Neural cell (in vitro differentiated cells): ENCODE results near the gene NCOA3. TPM values are rescaled to one million over a fixed set of nuclear protein-coding genes. Genes with fewer than 3 reads are reported as not detected.

ENCODE experiments used
- H2AFZ ChIP-seq: fragments of 200-600, 300-800 bp; sonication (generic), shearing (Covaris generic); 2 replicates; pipeline ENCODE4 v1.6.0; 2014; ENCODE audit warnings: low read depth, mild to moderate bottlenecking, antibody characterized with exemption, low read length, moderate library complexity
- H3F3A ChIP-seq: fragments of 200-600 bp; shearing (Covaris generic); 2 replicates; pipeline ENCODE4 v1.6.1; 2016; ENCODE audit warnings: mild to moderate bottlenecking, moderate library complexity, mixed read lengths, antibody characterized with exemption, low read length; ENCODE audit not compliant: insufficient read depth, poor library complexity, severe bottlenecking
- H3K27ac ChIP-seq: fragments of 200-600, 300-800 bp; sonication (generic), shearing (Covaris generic); 2 replicates; pipeline ENCODE4 v1.5.1; 2014; ENCODE audit warnings: mild to moderate bottlenecking, low read length, moderate library complexity
- H3K27me3 ChIP-seq: fragments of 300-800, 200-600 bp; sonication (generic), shearing (Covaris generic); 2 replicates; pipeline ENCODE4 v1.6.0; 2014; ENCODE audit warnings: mild to moderate bottlenecking, low read depth, low read length, moderate library complexity; ENCODE audit not compliant: insufficient read depth
- H3K36me3 ChIP-seq: fragments of 300-800, 200-600 bp; sonication (generic), shearing (Covaris generic); 2 replicates; pipeline ENCODE4 v1.5.1; 2014; ENCODE audit warnings: mild to moderate bottlenecking, antibody characterized with exemption, low read length, moderate library complexity; ENCODE audit not compliant: insufficient read depth
- H3K4me2 ChIP-seq: fragments of 300-800, 200-600 bp; sonication (generic), shearing (Covaris generic); 2 replicates; pipeline ENCODE4 v1.6.0; 2014; ENCODE audit warnings: mild to moderate bottlenecking, low read length
- H3K4me3 ChIP-seq: fragments of 300-800, 200-600 bp; sonication (generic), shearing (Covaris generic); 2 replicates; pipeline ENCODE4 v1.5.1; 2014; ENCODE audit warnings: mild to moderate bottlenecking, low read length, moderate library complexity
- H3K79me2 ChIP-seq: fragments of 200-600 bp; shearing (Covaris generic); replicated peaks from 2 replicates; pipeline ENCODE4 v1.6.0; 2014; ENCODE audit warnings: mild to moderate bottlenecking, low read length, moderate library complexity; ENCODE audit not compliant: insufficient read depth
- H3K9ac ChIP-seq: fragments of 300-800, 200-600 bp; sonication (generic), shearing (Covaris generic); 2 replicates; pipeline ENCODE4 v1.6.1; 2016; ENCODE audit warnings: mild to moderate bottlenecking, low read length, mixed read lengths
- H3K9me2 ChIP-seq: fragments of 200-600 bp; shearing (Covaris generic); 2 replicates; pipeline ENCODE4 v1.6.1; 2016; ENCODE audit warnings: mild to moderate bottlenecking, low read length, mixed read lengths; ENCODE audit not compliant: insufficient read depth
- H3K9me3 ChIP-seq: fragments of 200-600, 300-800 bp; sonication (generic), shearing (Covaris generic); 2 replicates; pipeline ENCODE4 v1.6.1; 2016; ENCODE audit warnings: mild to moderate bottlenecking, mixed run types, low read length, moderate library complexity, mixed read lengths
- H4K20me1 ChIP-seq: fragments of 200-600 bp; shearing (Covaris generic); 2 replicates; pipeline ENCODE4 v1.6.1; 2016; ENCODE audit warnings: mild to moderate bottlenecking, mixed run types; ENCODE audit not compliant: insufficient read depth
- EP300 ChIP-seq: fragments of 450-650 bp; conservative IDR thresholded peaks from 2 replicates; pipeline ENCODE4 v1.6.1; 2014; ENCODE audit warnings: antibody characterized with exemption, mild to moderate bottlenecking, moderate library complexity; ENCODE audit not compliant: poor library complexity, severe bottlenecking
- EZH2 ChIP-seq: fragments of 200-600, 300-800 bp; shearing (Covaris generic), sonication (generic); IDR thresholded peaks from 2 replicates; pipeline ENCODE4 v1.6.1; 2014; ENCODE audit warnings: antibody characterized with exemption, low read length, borderline replicate concordance, mild to moderate bottlenecking; ENCODE audit not compliant: insufficient read depth, poor library complexity, severe bottlenecking
- MXI1 ChIP-seq: fragments of 450-650 bp; conservative IDR thresholded peaks from 2 replicates; pipeline ENCODE4 v1.6.1; 2014; ENCODE audit warnings: antibody characterized with exemption, mild to moderate bottlenecking; ENCODE audit not compliant: poor library complexity, severe bottlenecking
- POLR2AphosphoS5 ChIP-seq: IDR thresholded peaks from 2 replicates; pipeline ENCODE4 v1.6.1; 2012
- RAD21 ChIP-seq: fragments of 450-650 bp; conservative IDR thresholded peaks from 2 replicates; pipeline ENCODE4 v1.6.1; 2014; ENCODE audit warnings: antibody characterized with exemption, mild to moderate bottlenecking, moderate library complexity
- SMC3 ChIP-seq: fragments of 450-650 bp; conservative IDR thresholded peaks from 2 replicates; pipeline ENCODE4 v1.6.1; 2014; ENCODE audit warnings: antibody characterized with exemption, mild to moderate bottlenecking, moderate library complexity; ENCODE audit not compliant: poor library complexity
- TAF1 ChIP-seq: IDR thresholded peaks from 2 replicates; pipeline ENCODE4 v1.6.1; 2012; ENCODE audit warnings: low read depth
- polyA plus RNA-seq: library from polyadenylated mRNA; depleted of rRNA; stranded (reverse); fragments of >200 nt; gene quantifications from 2 replicates; pipeline ENCODE4 v1.2.3, GENCODE V29; 2014
- TF ChIP-seq, protein P1 (sequence below): fragments of 450-650 bp; IDR thresholded peaks from 2 replicates; pipeline ENCODE4 v1.5.1; 2014; ENCODE audit warnings: antibody characterized with exemption, mild to moderate bottlenecking, moderate library complexity; ENCODE audit not compliant: poor library complexity, severe bottlenecking
- TF ChIP-seq, protein P2 (sequence below): IDR thresholded peaks from 2 replicates; pipeline ENCODE4 v1.6.1; 2012; ENCODE audit warnings: borderline replicate concordance

The NCOA3 gene
- polyA plus RNA-seq, 1 donor from 2014 or later, result 14.2 TPM

DNA sequence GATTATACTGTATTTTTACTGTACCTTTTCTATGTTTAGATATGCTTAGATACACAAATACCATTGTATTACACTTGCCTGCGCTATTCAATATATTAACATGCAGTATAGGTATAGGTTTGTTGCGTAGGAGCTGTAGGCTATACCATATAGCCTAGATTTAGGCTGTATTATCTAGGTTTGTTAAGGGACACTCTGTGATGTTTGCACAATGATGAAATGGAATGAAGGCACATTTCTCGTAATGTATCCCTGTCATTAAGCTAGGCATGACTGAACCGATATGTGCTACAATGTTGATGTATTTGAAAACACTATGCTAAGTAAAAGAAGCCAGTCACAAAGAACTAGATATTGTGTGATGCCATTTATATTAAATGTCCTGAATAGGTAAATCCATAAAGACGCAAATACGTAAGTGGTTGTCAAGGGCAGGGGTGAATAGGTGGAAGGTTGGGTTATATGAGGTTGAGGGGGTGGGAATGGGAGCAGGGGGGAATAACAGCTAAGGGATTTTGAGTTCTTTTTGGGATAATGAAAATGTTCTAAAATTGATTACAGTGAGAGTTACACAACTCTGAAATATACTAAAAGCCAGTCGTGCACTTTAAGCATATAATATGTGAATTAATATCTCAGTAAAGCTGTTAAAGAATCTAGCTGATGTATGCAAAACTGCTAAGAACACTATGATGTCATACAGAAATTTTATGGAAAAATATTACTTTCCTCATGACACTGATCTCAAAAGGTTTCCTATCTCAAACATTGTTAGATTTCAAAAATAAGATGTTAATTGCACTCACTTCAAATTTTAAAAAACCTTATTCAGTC, 97.4 kb downstream of the NCOA3 start:
- Histone ChIP-seq H3K9ac (no peak overlapping the region), H3K27me3 (no peaks in the 10 kb centered on the region), H3K9me2 (no peaks in the 10 kb centered on the region), H3K79me2 (no peaks in the 10 kb centered on the region), H3K27ac (no peak overlapping the region), H3K4me2 (no peak overlapping the region), H3K36me3 (no peaks in the 10 kb centered on the region), H3K4me3 (no peak overlapping the region), H3K9me3 (no peaks in the 10 kb centered on the region), H3F3A (no peaks in the 10 kb centered on the region), H2AFZ (no peak overlapping the region), H4K20me1 (no peaks in the 10 kb centered on the region)
- TF ChIP-seq POLR2AphosphoS5, result no peak
- TF ChIP-seq, protein P1, sequence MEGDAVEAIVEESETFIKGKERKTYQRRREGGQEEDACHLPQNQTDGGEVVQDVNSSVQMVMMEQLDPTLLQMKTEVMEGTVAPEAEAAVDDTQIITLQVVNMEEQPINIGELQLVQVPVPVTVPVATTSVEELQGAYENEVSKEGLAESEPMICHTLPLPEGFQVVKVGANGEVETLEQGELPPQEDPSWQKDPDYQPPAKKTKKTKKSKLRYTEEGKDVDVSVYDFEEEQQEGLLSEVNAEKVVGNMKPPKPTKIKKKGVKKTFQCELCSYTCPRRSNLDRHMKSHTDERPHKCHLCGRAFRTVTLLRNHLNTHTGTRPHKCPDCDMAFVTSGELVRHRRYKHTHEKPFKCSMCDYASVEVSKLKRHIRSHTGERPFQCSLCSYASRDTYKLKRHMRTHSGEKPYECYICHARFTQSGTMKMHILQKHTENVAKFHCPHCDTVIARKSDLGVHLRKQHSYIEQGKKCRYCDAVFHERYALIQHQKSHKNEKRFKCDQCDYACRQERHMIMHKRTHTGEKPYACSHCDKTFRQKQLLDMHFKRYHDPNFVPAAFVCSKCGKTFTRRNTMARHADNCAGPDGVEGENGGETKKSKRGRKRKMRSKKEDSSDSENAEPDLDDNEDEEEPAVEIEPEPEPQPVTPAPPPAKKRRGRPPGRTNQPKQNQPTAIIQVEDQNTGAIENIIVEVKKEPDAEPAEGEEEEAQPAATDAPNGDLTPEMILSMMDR, result no peak
- TF ChIP-seq SMC3, result no peak
- TF ChIP-seq, protein P2, sequence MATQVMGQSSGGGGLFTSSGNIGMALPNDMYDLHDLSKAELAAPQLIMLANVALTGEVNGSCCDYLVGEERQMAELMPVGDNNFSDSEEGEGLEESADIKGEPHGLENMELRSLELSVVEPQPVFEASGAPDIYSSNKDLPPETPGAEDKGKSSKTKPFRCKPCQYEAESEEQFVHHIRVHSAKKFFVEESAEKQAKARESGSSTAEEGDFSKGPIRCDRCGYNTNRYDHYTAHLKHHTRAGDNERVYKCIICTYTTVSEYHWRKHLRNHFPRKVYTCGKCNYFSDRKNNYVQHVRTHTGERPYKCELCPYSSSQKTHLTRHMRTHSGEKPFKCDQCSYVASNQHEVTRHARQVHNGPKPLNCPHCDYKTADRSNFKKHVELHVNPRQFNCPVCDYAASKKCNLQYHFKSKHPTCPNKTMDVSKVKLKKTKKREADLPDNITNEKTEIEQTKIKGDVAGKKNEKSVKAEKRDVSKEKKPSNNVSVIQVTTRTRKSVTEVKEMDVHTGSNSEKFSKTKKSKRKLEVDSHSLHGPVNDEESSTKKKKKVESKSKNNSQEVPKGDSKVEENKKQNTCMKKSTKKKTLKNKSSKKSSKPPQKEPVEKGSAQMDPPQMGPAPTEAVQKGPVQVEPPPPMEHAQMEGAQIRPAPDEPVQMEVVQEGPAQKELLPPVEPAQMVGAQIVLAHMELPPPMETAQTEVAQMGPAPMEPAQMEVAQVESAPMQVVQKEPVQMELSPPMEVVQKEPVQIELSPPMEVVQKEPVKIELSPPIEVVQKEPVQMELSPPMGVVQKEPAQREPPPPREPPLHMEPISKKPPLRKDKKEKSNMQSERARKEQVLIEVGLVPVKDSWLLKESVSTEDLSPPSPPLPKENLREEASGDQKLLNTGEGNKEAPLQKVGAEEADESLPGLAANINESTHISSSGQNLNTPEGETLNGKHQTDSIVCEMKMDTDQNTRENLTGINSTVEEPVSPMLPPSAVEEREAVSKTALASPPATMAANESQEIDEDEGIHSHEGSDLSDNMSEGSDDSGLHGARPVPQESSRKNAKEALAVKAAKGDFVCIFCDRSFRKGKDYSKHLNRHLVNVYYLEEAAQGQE, result no peak
- no peak for TF ChIP-seq TAF1
- no peak for TF ChIP-seq MXI1

DNA sequence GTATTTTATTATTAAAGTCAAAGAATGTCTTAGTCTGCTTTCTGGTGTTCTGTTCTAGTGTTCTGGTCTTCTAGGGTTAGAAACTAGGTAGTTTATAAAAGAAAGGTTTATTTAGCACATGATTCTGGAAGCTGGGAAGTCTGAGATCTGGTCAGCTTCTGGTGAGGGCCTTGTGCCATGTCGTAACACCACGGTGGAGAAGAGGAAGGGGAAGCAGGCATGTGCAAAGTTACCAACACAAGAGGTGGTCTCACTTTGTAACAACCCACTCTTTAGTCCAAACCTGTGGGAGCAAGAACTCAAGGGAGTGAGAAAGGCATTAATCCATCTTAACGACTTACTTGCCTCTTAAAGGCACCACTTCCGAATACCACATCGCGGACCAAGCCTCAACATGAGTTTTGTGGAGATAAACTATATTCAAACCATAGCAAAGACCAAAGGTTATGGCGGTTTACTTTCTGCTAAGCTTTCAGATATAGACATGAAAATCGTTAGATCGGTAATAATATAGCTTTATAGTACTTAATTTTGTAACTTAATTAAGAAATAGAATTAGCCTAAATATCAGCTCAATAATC, 99.4 kb downstream of the NCOA3 start:
- Histone ChIP-seq H3K9me3 (no peaks in the 10 kb centered on the region), H3K36me3 (no peaks in the 10 kb centered on the region), H3K4me2 (no peak overlapping the region), H4K20me1 (no peaks in the 10 kb centered on the region), H3K9ac (no peak overlapping the region), H3K27me3 (no peaks in the 10 kb centered on the region), H3K79me2 (no peaks in the 10 kb centered on the region), H3K4me3 (no peak overlapping the region), H3K9me2 (no peaks in the 10 kb centered on the region), H3K27ac (no peak overlapping the region), H3F3A (no peaks in the 10 kb centered on the region), H2AFZ (no peak overlapping the region)
- TF ChIP-seq TAF1 (no peak), EP300 (no peak), SMC3 (no peak), POLR2AphosphoS5 (no peak), RAD21 (no peak), MXI1 (no peak), EZH2 (no peak)
- TF ChIP-seq, protein P2, result no peak
- TF ChIP-seq, protein P1, result no peak
